Non-pigmented ciliary epithelial cell (primary cell): Measurements from ENCODE around the gene PPM1M.
"Not testable (repeated sequence)": the region's sequence is repeated elsewhere in the genome, so short reads cannot be mapped to it uniquely, and the experiment has no call there.

ENCODE experiments used
- DNase-seq: peaks from one replicate; pipeline ENCODE4 v3.0.0-alpha.2; 2010; ENCODE audit warnings: low read depth

PPM1M gene

DNA sequence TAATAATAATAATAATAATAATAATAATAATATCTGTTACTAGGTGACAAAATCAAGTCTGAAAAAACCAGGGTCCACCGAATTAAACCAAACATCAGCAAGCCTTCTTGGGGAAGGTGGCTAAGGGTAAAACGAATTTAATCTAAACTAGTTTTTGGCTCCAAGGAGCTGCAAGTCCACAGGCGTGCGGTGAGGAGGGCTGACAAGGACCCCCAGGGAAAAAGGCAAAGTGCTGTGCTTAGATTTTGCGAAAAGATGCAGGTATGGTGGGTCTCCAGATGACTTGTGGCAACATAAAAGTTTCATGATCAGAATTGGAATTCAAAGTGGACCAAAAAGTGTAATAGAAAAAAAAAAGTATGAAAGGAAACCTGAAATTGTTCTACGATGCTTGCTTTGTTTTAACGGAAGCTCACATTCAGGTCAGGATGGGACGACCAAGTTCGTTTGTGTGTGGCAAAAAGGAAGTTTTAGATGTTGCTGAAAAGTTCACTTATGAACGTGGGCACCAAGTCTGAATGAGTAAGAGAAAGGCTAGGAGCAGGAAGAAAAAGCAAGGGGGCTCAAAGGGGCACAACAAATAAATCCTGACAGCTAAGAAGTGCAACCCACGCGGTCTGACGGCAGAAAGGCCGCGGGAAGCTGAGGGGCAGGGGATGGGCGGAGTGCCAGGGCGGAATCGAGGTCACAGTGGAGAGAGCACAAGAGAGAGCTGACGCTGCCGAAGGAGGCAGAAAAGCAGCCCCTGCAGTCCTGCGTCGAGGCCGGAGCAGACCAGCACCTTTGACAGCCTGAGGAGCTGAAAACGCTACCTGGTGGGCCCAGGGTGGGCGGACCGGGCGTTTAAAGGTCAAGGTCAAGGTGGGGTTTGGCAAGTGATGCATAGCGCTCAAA lies 31.8 kb downstream of the PPM1M start:
- DNase-seq = no peak

DNA sequence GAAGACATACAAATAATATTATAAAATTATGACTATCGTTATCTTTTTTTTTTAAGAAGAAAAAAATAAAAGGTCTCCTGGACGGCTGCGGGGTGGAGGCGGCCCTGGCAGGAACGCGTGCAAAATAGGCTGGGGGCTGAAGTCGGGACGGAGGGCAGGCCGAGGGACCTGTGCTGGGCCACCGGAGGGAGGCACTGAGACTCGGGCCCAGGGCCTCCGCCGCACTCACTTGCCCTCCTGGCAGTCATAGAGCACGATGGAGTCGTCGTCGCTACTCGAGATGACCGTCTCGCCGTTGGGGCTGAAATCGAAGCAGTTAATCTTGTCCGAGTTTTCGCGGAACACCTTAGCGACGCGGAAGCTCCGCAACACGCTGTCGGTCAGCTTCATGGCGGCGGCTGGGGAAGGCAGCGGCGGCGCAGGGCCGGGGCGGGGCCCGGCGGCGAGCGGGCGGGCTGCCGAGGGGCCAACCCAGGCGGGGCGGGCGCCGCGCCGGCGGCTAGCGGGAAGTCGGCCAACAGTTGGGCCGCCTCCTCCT lies 32.5 kb downstream of the PPM1M start:
- DNase-seq = no peak

DNA sequence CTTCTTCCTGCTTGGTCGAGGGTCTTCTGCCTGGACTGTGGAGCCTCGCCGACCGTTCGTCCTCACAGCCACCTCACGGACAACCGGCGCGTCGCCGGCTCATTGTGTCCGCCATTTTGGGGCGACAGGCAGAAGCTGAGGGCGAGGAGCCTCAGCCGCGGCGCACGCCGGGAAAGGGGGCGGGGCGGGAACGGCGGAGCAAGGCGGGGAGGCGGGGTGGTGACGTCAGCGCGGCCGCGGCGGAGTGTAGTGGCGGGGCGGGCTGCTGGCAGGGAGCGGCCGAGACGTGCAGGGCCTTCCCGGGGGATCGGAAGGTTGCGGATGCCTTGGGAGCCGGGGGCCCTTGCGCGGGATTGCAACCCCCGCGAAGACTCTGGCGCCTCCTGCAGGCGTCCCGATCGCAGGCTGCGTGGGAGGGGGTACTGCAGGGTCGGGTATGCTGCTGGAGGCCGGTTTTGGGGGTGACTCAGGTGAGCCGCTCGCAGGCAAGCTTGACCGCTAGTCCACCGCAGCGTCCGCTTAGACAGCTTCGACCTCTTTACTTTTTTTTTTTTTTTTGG lies 33.0 kb downstream of the PPM1M start, which contains the start of gene WDR82:
Gene WDR82 (minus strand): TSS at position 140 of the 560 bp plus-strand sequence. CDS start 288 bp downstream, outside the sequence.
- no peak for DNase-seq

DNA sequence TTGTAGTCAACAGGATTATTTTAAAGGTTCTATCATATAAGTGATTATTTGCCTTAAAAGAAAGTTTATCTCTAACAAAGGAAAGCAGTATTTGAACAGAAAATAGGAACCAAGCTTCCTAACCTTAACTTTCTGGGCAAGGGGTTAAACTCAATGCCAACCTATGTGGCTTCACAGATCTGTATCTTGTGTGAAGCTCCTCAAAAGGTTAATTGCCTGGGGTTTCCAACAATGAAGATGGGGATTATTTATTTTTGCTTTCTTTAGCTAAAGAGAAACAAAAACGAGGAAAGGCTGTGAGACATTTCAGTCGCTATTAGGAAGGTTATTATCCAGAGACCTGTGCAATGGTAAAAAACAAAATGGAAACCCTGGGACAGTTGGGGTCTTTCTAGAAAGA lies 34.0 kb downstream of the PPM1M start:
- no peak for DNase-seq

- no peak for DNase-seq
These were observed 34.5 kb downstream of the PPM1M start for GRCh38 chr3:52280050-52280461.

DNA sequence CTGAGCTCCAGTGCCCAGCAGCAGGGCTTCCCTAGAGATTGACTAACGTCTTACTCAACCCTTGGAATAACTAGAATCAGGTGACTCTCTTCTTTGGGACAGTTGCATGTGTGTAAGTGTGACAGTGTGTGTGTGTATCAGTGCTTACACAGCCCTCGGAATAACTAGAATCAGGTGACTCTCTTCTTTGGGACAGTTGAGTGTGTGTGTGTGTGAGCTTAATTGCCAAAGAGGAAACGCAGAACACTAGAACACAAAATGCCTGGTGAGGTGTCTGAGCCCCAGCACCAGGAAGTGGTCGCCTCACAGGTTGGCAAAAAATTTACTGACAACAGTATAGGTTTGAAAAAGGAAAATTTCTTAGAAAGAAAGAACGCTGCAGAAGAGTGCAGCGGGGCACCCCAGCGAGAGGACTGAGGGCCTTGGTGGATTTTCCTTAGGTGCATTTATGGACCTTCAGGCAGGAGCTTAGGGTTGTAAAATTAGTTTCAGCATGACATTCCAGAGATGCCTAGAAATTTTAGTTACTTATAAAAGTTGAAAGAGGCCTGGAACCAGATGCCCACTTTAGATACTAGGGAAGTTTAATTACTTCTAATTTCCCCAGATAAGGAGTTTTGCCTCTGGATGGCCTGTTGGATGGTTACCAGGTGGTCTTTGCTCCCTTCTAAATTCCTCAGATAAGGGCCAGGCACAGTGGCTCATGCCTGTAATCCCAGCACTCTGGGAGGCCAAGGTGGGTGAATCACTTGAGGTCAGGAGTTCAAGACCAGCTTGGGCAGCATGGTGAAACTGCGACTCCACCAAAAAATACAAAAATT lies 36.6 kb downstream of the PPM1M start:
- DNase-seq = no peak

GRCh38 chr3:52283306-52283705 lies 37.7 kb downstream of the PPM1M start:
- no peak for DNase-seq

- not testable (repeated sequence) for DNase-seq
These were observed 38.5 kb downstream of the PPM1M start for GRCh38 chr3:52284051-52284450.

DNA sequence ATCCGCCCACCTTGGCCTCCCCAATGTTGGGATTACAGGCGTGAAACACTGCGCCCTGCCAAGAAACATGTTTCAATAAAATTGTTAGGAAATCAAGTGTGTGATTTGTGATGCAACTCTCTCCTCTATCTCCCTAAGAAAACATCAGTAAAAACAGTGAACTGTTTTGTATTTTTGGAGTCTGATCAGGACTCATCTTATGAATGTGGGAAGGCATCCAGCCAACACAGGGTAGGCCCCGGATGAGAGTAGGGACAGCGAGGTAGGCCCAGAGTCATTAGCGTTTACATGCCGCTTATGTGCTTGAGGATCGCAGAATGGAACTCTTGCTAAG lies 41.2 kb downstream of the PPM1M start:
- no peak for DNase-seq

DNA sequence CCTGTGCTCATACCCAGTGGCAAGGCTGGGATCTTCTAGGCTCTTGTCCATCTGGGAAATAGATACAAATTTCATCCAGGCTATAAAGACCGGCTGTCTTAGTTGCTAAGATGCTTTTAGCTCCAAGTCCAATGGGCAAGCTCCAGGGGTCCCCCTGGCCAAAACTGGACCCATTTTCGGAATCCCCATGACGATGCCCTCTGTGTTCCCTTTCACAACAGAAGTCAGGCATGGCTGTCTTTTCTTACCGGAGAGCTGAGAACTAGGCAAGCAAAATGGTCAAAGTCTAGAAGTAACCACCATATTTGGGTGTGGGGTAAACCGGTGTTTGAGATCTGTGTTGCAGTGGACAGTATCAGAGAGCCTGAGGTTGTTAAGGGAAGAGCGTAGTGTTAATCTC lies 43.1 kb downstream of the PPM1M start:
- no peak for DNase-seq

- DNase-seq = no peak
These were observed 43.8 kb downstream of the PPM1M start for GRCh38 chr3:52289338-52289746.

DNA sequence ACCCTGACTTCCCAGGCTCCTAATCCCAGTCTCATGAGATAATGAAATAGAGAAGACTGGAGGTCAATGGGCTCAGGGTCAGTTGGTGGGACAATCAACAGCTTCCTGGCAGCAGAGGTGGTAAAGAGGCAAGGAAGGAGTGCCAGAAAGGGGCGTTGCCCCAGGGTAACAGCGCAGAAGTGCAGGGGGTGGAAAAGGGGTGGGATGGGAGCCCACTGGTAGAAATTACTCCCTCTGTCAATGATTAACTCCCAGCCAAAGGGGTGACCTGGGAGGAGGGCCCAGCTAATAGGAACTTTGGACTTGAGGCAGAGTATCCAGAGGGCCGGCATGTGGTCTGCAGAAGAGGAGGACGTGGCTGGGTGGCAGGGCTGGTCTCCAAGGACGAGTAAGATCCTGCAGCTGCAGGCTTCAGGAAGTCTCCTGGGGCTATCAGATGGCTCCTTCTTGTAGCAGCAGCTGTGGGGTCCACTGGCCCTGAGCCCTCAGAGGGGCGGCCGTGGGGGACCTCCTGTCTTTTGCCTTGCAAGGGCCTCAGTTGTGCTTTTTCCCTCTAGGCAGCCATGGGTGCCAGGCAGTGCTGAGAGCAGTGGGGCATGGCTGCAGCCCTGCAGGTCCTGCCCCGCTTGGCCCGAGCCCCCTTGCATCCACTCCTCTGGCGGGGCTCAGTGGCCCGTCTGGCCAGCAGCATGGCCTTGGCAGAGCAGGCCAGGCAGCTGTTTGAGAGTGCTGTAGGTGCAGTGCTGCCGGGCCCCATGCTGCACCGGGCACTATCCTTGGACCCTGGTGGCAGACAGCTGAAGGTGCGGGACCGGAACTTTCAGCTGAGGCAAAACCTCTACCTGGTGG lies 44.4 kb downstream of the PPM1M start:
- DNase-seq = no peak

GRCh38 chr3:52290596-52291507 lies 45.3 kb downstream of the PPM1M start:
- no peak for DNase-seq

GRCh38 chr3:52291508-52292181 lies 46.1 kb downstream of the PPM1M start:
- DNase-seq = no peak

- DNase-seq = no peak
These were observed 46.9 kb downstream of the PPM1M start for GRCh38 chr3:52292247-52293065.

GRCh38 chr3:52293491-52294319 lies 48.1 kb downstream of the PPM1M start:
- no peak for DNase-seq

DNA sequence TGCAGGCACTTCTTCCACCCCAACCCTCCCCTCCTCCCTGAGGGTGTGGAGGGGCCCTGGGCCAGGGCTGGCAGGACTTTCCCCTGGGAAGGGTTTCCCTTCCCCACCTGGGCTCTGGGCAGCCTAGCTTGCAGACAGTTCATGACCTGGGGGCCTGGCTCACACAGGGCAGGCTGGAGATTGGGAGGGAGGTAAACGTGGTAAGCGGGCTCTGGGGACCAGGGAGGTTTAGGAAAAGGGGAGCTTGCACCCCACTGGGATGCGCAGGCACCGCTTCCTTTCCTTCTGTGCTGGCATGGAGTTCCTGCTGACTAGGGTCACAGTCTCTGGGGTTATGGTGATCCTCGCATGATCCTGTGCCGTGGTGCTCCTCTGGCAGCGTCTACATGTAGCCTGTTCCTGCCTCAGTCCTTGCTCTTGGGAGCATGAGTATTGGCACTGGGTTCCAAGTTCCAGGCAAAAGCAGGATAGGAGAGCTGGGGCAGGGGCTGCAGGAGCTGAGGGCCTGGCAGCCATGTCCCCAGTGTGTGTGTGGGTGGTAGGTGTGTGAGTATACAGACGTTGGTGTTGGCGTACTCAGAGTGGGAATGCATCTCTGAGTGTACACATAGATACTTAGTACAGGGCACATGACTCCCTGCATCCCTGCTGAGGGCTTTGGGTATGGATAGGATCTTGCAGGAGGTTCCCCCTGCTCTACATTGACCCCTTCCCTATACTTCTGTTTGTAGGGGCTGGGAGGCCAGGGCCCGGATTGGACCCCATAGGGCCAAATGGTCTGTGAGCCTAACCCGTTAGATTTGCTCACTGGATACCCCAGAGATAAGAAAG lies 49.0 kb downstream of the PPM1M start:
- DNase-seq = no peak
